HG03103 (cell line): ENCODE results near the gene GJA9.
"Not testable (repeated sequence)": the region's sequence is repeated elsewhere in the genome, so short reads cannot be mapped to it uniquely, and the experiment has no call there.

ENCODE experiments used
- ATAC-seq: cut with Tn5 transposase; IDR thresholded peaks from one replicate; pipeline ENCODE4 v1.9.1; 2021; ENCODE audit warnings: low read depth; ENCODE audit not compliant: unreplicated experiment

The GJA9 gene

DNA sequence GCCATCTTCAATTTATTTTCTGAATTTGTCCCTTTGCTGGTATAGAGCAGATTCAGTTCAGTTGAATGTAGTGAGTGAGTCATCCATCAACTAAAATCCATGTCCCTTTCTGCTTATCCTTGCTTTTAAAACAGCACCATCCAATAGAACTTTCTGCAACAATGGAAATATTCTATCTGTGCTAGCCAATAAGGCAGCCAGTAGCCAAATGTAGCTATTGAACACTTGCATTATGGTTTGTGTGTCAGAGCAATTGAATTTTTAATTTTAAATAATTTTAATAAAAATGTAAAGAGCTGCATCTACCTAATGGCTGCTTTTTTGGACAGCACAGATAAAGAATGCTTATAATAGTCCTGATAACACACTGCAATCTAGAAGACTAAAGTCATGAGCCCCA, at the start of gene GJA9:
GJA9 (minus strand) TSS at position 101 of the 400 bp plus-strand sequence. CDS start 5,489 bp downstream, outside the sequence.
- ATAC-seq = no peak

DNA sequence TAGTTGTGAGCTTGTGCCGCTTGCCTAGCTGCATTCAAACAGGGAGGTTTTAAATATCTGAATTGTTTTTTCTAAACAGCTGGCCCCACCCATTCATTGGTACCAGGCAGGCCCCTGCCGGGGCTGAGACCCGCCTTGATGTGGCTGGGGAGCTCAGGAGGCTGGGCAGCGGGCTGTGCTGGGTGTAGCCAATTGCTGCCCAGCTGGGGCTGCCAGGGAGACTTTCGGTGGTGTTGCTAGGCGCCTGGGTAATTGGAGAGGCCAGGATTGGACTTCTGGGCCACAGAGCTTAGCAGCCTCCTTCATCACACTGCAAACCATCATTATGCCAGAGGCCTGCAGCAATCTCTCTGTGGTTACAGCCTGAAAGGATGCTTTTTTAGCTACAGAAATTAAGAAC, 48.1 kb upstream of the GJA9 start:
- no peak for ATAC-seq

DNA sequence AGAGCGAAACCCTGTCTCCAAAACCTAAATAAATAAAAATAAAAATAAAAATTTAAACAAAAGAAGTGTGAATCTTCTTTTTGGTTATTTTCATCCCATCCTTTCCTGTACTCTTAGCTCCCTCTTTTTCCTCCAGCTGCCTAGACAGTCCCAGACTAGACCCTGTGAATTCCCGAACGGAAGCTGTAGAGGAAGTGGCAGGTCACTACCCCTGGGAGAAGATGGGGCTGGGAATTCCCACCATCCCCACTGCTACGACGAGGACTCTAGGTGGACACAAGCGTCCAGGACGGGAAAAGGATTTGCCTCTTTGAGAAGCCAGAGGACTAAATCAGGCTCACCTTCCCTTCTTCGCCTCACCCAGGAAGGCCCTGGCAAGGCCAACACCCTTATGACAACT, 47.7 kb upstream of the GJA9 start:
- no peak for ATAC-seq

DNA sequence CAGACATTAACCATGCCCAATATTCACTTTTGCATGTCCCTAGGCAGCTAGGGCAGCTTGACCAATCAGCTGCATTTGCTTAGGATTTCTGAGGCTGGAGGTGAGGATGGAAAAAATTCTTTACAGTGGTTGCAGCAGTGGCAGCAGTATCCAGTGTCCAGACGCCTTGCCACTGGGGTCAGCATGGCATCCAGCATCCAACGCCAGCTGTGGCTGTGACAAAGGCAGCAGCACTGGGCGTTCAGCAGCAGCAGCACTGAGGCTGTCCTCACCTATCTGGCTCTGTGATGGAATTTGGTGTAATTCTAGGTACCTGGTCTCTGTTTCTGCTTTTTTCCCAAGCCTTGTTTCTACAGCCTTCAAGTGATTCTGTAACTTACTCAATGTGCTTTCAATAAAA, 44.7 kb upstream of the GJA9 start:
- no peak for ATAC-seq

DNA sequence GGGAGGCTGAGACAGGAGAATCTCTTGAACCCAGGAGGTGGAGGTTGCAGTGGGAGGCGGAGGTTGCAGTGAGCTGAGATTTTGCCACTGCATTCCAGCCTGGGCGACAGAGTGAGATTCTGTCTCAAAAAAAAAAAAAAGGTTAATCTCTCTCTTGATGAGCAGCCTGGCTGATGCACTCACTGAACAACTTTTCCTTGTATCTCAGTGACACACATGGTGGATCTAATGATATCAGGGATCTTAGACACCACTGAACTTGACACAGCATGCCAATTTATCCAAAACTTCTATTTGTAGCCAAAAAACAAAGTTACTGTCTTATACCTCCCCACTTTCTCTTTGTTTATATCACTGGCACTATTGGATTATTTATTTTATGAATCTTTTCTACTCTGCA, 44.0 kb upstream of the GJA9 start:
- ATAC-seq = no peak

DNA sequence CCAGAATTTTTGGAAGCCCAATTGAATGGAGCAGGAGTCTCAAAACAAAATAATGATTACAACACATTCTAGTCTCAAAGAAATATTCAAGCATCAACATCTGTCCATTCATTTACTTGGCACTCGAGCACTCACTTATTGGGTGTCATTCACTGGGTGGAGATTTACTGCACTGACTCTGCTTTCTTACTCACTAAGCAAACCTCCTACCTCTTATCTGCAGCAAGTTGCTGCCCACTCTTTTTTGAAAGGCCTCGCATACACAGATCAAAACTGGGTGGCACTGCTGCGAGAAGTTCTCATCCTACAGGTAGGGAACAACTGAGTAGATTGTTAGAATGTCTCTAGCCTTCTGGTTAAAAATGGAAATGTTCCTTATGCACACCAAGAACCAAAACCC, 42.2 kb upstream of the GJA9 start:
- no peak for ATAC-seq

DNA sequence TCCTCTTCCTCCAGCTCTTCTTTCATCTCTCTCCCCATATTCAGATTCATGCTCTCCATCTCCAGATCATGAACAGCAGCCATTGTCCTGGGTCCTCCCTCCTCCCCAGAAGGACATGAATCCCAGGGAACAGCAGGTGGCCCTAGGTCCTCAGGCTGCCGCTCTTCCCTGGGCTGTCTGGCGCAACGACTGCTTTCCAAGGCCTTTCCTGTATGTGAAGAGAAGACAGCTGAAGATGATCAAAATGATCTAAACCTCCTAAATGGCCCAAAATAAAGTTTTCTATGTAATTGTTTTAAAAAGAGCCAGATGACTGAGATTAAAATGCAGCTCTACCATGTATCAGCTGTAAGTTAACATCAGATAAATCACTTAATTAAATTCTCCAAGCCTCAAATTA, 37.7 kb upstream of the GJA9 start:
- ATAC-seq = no peak

DNA sequence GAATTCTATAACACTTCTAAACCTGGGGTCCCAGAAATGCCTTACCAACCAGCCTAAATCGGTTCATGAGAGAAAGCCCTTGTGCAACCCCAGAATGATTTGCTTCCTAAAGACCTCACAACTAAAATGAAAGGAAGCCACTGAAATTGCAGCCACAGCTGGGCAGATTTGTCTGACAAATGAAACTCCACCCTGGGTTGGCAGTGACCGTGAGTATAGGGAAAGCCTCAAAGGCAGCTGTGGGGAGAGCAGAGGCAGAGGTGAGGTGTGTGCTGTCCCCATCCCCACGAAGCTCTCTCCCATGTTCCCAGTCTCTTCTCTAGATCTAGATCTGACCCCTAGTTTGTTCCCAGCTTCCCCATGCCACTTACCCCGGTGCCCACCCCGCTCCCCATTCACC, 37.2 kb upstream of the GJA9 start:
- no peak for ATAC-seq

DNA sequence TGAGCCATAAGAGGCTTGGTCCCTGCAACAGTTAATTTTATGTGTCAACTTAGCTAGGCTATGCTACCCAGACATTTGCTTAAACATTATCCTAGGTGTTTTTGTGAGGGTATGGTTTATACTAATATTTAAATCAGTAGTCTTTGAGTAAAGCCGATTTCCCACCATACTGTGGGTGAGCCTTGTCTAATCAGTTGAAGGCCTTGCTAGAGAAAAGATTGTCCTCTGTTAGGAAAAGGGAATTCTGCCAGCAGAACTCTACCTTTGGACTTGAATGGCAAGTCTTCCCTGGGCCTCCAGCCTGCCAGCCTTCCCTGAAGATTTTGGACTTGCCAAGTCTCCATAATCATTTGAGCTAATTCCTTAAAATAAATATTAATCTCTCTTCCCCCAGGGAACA, 36.4 kb upstream of the GJA9 start:
- ATAC-seq = no peak

DNA sequence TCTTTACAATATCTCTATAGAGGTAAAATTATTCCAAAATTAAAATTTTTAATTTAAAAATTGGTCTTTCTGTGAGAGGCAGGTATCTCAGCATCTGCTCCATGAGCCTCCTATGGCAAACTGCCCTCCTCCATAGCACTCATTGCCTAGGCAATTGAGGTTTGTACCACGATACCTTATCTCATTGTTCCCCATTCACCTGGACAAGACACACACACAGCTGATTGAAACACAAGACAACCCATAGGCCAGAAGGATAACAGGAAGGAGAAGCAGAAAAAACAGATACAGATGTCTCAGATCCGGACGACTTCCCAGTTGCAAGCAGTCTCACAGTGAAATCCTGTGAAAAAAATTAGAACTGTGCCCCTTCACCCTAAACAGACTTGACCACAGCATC, 36.0 kb upstream of the GJA9 start:
- no peak for ATAC-seq

DNA sequence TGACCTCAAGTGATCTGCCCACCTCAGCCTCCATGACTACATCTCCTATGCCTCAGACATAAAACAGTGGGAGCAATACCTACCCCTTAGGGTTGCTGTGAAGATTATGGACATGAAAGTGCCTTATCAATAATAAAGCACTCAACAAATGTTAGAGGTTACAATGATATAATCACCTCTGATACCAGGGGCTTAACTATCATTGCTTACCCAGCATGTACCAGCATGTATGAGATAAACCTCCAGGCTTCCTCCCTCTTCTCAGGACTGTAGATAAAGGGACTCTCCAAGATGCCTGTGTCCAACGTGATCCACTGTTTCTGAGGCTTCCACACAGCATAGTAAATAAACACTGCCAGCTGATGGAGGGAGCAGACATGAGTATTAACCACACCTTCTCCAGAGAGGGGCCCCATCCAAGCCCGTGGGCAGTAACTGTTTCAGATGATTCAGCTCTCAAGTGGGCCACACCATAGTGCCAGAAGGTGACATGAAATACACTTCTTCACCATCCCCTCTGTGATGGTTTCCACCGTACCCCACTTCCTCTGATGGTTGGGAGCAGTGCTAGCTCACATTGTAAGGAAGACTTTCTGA, 34.1 kb upstream of the GJA9 start:
- ATAC-seq = no peak

DNA sequence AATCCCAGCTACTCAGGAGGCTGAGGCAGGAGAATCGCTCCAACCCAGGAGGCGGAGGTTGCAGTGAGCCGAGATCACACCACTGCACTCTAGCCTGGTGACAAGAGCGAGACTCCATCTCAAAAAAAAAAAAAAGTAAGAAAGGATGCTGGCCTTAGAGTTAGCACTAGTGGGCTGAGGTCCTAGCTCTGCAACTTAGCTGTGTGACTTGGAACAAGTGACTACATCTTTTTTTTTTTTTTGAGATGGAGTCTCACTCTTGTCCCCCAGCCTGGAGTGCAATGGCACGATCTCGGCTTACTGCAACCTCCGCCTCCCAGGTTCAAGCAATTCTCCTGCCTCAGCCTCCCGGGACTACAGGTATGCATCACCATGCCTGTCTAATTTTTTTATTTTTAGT, 33.5 kb upstream of the GJA9 start:
- ATAC-seq = not testable (repeated sequence)

DNA sequence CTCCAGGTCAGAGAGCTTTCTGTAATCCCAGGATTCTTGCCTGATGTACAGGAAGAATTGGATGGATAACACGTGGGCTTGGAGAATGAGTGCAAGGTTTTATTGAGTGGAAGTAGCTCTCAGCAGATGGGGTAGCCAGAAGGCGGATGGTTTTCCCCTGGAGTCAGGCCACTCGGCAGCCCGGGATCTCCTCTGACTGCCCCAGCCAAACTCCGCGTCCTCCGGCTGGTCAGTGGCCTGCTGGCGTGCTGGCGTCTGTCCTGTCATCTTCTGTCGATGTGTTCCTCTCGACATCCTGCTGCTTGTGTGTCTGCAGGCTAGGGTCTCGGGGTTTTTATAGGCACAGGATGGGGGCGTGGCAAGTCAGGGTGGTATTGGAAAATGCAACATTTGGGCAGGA, 27.4 kb upstream of the GJA9 start:
- no peak for ATAC-seq

DNA sequence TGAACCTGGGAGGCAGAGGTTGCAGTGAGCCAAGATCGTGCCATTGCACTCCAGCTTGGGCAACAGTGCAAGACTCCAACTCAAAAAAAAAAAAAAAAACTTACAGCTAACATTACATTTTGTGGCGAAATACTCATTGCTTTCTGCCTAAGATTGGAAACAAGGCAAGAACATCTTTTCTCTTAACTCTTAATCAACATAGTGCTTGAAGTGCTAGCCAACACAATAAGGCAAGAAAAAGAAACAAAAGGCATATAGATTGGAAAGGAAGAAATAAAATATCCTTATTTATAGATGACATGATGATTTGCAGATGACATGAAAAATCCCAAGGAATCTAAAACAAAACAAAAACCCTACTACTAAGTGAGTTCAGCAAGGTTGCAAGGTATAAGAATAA, 24.6 kb upstream of the GJA9 start:
- no peak for ATAC-seq

DNA sequence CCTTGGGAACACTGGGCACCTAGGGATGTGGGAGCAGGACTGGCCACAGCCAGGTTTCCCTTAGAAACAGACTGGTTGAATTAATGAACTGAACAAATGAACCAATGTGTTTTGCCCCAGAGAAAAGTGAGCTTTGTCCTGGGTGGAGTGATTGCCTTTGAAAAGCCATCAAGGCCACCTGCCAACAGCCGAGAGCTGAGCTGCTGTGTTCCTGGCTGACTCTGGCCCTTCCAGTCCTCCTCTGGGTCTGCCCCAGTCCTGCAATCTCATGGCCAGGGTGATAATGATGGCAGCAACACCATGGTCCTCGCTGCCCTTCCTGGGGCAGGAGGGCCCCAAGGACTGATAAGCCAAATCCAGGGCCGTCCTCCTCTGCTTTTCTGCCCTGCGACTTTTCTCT, 18.2 kb upstream of the GJA9 start:
- ATAC-seq = no peak

DNA sequence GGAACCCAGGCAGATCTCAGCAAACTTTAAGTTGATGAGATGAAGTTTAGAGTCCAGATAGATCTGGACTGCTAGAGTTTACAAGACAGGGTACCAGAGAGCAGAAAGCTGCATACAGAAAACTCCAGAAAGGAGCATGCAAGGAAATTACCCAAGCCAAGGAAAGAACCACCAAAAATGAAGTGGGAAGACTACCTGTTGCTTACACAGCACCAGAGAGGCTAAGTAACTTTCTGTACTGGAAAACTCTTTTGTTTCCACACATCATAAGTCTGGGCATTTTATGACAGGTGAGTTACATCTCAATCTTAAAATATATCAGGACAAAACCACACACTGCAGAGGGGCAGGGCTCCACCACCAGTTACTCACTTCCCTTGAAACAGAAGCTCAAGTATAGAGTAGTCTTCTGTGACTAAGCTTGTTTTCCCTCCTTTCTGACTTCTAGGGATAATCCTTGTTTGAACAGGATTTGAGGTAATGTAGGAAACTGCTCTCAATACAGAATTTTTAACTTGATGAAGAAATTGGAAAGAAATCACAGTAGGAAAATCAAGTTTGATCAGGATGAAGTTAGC, 17.4 kb upstream of the GJA9 start:
- ATAC-seq = no peak

DNA sequence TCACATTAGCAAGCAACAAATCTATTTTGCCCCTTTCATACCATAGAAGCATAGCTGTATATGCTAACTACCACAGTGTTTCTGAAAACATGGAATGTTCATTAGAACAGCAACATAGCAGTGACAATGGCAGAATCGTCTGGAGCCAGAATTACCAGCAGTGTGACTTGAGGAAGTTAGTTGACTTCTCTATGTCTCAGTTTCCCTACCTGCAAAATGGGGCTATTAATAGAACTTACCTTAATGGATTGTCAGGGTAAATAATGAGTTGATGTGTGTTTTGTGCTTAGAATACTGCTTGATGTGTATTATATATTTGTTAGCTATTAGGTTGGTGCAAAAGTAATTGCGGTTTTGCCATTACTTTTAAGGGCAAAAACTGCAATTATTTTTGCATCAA, 14.8 kb upstream of the GJA9 start:
- no peak for ATAC-seq

DNA sequence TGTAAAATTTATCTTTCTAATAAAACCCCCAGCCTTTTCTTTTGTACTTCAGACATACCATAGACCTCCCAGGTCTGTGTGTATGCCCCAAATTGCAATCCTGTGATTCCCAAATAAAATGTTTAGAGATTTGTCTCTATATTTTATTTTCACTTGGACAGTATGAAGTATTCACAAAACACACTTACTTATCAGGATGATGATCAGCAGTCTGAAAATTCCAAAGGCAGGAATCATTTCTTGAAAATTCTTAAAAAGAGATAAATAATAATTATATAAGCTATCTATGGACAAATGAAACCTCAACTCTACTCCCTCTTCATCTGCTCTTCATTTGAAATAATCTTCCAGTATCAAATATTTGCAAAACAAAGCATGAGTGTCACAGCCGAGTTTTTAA, 11.6 kb upstream of the GJA9 start:
- no peak for ATAC-seq

DNA sequence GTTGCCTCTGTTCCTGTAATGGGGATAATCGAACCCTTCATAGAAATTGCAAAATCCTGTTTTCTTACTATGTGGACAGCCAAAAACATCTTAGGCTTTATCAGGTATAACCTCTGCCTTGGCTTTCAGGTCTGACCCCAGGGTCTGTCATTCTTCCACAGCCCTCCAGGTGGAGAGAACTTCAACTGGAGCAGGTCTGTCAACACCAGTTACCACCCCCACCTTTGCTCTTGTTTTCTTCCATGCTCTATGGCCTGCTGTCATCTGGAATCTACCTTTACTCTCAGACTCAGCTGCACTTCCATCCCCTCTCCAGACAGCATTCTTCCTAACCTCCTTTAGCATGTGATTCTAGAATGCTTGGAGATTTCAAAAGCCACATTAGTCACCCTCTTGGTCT, 10.4 kb upstream of the GJA9 start:
- ATAC-seq = no peak

DNA sequence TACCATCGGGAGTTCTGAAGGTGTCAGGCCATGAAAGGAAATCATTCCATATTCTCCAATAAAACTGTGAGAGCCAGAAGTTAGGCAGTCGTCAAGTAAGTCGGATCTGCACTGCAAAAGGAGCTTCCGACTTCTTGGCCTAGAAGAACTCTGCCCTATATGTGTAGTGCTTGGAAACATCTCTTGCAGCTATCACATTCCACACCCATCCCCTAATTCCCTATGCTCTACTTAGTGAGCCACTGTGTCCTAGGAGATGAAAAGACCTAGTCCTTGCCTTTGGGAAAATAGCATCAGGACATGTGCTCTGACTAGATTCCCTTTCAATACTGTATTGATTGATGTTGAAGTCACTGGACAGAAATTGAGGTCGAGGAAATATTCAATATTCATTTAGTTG, 8.2 kb upstream of the GJA9 start:
- no peak for ATAC-seq

DNA sequence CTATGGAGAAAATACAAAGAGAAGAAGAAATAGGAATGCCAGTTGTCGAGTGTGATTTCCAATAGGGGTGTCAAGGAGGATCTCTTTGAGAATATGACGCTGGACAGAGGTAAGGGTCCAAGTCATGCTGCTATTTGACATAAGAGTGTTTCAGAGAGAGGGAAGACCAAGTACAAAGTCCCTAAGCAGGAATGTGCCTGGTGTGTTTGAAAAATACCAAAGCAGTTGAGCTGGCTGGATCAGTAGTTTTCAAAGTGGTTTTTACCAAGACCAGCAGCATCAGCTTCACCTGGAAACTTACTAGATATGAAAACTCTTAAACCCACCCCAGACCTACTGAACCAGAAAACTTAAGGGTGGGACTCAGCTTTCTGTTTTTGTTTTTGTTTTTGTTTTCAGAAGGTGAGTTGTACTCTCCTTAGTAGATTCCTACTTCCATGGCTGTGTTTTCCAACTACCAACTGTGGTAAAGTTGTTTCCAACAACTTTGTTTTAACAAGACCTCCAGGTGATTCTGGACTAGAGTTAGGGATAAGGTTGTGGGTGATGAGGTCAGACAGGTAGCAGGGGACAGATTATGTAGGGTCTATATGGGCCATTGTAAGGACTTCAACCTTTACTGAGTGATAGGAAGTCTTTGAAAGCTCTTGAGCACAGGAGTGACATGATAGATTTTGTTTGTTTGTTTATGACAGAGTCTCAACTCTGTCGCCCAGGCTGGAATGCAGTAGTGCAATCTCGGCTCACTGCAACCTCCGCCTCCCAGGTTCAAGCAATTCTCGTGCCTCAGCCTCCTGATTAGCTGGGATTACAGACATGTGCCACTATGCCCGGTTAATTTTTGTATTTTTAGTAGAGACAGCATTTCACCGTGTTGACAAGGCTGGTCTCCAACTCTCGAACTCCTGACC, 7.3 kb upstream of the GJA9 start:
- ATAC-seq = no peak

DNA sequence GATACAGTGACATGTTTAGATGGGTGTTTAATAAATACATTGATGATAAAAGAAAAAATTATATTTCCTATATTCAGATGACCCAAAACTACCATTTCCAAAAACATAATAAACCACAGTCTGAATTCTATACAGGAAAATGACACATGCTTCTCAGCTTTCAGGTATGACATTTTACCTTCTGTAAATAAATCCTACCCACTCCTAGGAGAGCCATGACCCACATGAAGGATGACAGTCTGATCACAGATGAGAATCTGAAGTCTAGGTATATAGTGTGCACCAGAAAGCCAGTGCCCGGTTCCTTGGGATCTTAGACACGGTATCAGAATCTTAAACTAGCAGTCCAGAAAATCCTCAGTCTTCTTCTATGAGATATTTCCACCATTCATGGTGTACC, 3.7 kb upstream of the GJA9 start:
- no peak for ATAC-seq
